ENCODE results near the gene IFNA7.
"Not testable (repeated sequence)": the region's sequence is repeated elsewhere in the genome, so short reads cannot be mapped to it uniquely, and the experiment has no call there.

The IFNA7 gene

DNA sequence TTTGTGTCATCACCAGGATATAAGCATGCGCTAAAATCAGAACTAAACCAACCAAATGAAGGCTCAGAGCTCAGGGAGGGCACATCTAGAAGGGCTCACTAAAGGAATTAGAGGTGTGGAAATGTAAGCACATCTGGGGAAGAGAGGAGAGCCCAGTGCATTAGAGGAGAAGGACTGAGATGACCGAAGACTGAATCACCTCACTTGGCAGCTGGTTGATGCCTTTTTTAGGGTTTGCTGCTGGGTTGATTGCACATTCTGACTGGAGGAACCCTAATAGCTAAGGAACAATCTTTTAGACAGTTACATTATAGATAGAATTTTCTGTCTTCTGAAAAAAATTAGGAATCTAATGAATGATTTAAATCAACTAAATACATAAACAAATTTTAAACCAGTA, 27.3 kb downstream of the IFNA7 start:
- DNase-seq, result no peak

DNA sequence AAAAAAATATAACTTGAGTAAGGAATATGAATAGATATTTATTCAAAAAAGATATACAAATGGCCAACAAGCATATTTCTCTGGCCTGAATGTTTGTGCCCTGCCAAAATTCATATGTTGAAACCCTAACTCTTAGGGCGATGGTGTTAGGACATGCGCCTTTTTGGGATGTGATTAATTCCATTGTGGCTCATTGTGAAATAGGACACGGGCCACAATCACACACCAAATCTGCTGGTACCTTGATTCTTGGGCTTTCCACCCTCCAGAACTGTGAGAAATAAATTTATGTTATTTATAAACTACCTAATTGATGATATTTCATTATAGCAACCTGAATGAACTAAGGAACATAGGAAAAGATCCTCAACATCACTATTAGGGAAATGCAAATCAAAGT, 29.8 kb downstream of the IFNA7 start:
- DNase-seq, result no peak

DNA sequence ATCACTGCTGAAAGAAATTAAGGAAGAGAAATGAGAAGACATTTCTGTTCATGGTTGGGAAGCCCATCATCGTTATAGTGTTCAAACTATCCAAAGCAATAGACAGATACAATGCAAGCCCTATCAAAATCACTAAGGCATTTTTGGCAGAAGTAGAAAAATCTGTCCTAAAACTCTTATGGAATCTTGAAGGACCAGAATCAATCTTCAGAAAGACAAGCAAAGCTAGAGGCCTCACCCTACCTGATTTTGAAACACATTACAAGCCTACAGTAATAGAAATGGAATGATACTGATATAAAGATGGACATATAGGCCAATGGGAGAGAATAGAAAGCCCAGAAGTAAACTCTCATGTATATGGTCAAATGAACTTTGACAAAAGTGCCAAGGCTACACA, 30.7 kb downstream of the IFNA7 start:
- DNase-seq, result no peak

DNA sequence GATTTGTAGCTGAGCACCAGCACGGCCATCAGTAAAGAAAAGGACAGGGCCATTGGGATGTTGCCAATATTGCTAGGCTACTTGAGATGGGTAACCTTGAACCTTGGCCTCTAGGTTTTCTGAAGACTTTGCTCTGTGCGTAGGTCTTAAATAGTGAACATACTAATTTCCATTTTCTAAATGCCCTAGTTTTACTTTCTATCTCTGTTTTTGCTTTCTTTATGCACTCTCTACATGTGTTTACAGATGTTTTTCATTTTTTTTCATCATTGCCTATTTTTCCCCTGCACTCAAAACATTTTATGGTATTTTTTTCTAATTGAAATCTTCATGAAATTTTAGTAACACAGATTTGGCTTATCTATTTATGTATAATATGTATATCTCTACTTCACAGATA, 35.4 kb downstream of the IFNA7 start, which contains the start of gene IFNA21:
IFNA21 (minus strand) TSS at position 101 of the 400 bp plus-strand sequence; CDS start at position 53, 48 bp downstream.
- DNase-seq, result not testable (repeated sequence)

DNA sequence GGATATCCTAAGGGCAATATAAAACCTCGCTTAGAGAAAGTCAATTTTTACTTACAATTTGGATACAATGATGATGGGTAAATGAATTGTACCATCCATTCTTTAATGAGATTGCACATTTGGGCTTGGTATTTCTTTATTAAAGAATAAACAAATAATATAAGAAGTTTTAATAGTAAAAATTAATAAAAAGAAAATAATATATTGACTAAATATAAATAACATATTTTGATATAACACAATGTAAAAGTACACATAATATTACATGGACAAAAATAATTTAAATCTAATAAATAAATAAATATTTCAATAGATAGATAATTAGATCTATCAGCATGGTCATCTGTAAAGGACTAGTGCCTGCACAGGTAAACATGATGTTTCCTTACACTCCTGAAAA, 36.5 kb downstream of the IFNA7 start:
- no peak for DNase-seq

DNA sequence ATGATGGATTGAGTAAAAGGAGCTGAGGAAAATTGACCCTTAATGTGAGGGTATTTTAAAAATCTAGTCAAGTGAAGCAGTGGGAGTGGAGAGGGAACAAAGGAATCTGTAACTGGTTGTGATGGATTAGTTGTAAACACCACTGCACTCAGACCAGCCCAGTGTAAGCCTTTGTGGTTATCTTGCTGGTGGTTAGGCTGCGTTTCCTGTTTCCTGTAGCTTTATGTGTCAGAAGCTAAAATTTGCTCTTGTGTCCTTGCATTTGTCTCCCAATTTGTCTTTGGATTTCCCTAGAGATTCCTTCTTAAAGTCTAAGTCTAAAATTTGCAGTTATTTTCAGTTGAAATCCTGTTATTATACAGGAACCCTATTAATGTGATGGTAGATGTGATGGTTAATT, 41.8 kb downstream of the IFNA7 start:
- peak; percentile 24 for DNase-seq

DNA sequence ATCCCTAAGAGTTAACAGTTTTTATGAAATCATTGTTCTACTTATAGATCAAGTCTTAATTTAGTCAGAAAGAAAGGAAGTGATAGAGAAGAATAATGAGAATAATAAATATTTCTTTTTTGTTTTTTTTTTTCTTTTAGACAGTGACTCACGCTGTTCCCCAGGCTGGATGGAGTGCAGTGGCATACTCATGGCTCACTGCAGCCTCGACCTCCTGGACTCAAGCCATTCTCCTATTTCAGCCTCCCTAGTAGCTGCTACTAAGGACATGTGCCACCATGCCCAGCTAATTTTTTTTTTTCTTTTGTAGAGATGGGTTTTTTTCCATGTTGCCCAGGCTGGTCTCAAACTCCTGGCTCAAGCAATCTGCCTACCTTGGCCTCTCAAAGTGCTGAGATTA, 46.5 kb downstream of the IFNA7 start:
- no peak for DNase-seq

DNA sequence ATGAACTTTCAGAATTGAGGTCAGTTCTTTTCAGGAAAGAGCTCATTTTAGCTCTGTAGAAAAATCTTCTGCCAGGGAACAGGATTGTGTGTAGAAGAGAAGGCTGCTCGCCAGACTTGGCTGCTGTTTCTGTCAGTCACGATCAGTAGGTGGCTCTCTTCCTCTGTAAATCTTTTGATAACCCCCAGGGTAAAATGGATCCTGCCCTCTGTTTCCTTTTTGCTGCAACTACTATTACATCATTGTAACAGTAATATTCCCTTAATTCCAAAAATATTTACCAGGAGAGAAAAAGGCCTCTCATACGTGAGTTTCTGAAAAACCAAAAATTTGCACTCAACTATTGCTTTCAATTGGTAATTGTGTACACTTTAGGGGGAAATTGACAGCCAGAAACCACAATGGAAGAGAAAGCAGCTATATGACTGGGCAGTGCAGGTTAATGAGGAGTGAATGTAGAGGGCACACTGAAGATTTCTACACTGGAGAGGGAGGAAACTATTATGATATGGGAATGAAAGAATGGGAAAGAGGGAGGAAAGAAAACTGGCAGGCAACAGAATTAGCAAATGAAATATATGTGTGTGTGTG, 47.9 kb downstream of the IFNA7 start:
- DNase-seq, result peak; percentile 17

DNA sequence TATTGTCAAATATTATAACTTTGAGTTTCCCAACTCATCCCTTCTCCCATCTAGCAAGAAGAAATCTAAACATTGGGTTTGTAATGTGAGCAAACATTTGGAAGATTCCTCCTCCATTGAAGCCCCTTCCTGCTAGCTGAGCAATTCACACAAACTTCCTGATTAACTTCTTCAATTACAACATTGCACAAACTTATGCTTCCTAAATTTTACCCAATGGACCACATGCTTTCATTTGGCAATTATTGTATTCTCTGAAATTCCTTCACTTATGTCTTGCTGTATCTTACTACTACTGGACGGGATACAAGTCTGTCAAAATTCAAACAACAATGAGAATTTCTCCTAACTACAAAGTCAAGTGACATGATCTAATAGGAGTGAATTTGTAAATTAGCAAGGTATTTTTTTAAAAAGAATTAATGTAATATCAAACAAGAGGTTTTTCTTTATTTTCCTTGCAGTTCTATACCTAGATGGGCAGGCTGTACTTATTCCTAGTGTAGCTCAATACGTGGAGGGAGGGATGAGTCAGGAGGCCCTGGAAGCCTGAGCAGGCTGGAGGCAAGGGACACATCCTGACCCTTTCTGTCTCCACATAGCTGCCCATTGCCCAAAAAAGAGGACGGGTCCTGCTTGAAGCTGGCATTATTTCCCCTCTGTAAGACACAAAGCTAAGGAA, 48.5 kb downstream of the IFNA7 start:
- no peak for DNase-seq

Measured in DMS153 (cell line).